Transverse colon (tissue), 4 donors: ENCODE results near the gene NKD1. TPM values are rescaled to one million over a fixed set of nuclear protein-coding genes. Genes with fewer than 3 reads are reported as not detected.

Source experiments
- DNase-seq: peaks from one replicate; pipeline ENCODE4 v3.0.0-alpha.2; 2019
- H3K27ac ChIP-seq, 4 donors: fragments of 200-600 bp; sonication (generic); 2 replicates each; pipeline ENCODE4 v1.5.1; 2016 to 2018; ENCODE audit warnings: inconsistent platforms in 4 of 4
- H3K27me3 ChIP-seq: fragments of 200-600 bp; sonication (generic); 2 replicates; pipeline ENCODE4 v1.5.1; 2017; ENCODE audit warnings: inconsistent platforms
- H3K36me3 ChIP-seq, 4 donors: fragments of 200-600 bp; sonication (generic); 2 replicates each; pipeline ENCODE4 v1.5.1; 2017 to 2019; ENCODE audit warnings: inconsistent platforms in 4 of 4
- H3K4me1 ChIP-seq, 4 donors: fragments of 200-600 bp; sonication (generic); 2 replicates each; pipeline ENCODE4 v1.5.1; 2017 to 2020; ENCODE audit warnings: inconsistent platforms in 4 of 4
- H3K4me3 ChIP-seq, 4 donors: fragments of 200-600 bp; sonication (generic); 1 replicate in 1 of 4; 2 replicates in 3 of 4; pipeline versions ENCODE4 v1.5.1 to v1.6.1; 2017 to 2019; ENCODE audit warnings: inconsistent platforms in 4 of 4
- H3K9me3 ChIP-seq, 2 donors: fragments of 200-600 bp; sonication (generic); 2 replicates each; pipeline ENCODE4 v1.5.1; 2017 to 2019; ENCODE audit warnings: inconsistent platforms in 2 of 2
- EP300 ChIP-seq: sonication (generic); formaldehyde crosslinking; IDR thresholded peaks from one replicate; pipeline ENCODE4 v1.6.1; 2017; ENCODE audit warnings: antibody characterized with exemption, low read depth
- POLR2A ChIP-seq: fragments of 450-650 bp; IDR thresholded peaks from one replicate; pipeline ENCODE4 v1.6.1; 2016; ENCODE audit warnings: antibody characterized with exemption, mild to moderate bottlenecking, moderate library complexity
- POLR2AphosphoS5 ChIP-seq, 3 donors: sonication (generic); formaldehyde crosslinking; IDR thresholded peaks; one replicate each; pipeline ENCODE4 v1.6.1; 2016; ENCODE audit warnings: antibody characterized with exemption in 3 of 3
- WGBS, 2 donors: methylation state at CpG; one replicate each; pipeline ENCODE4 v1.1.5; 2018; ENCODE audit warnings: low coverage in 1 of 2; 5-methylcytosine and 5-hydroxymethylcytosine counted together
- in situ Hi-C, 4 donors: fragments of 200-750 bp; cut with MboI; loops; one replicate each; pipeline versions ENCODE4 v1.15.0 to v1.15.1; 2017; ENCODE audit warnings: low sequenced_read_pairs in 3 of 4, low pct_ligation_motif_present in 1 of 4, low pct_unique_long_range_greater_than_20kb in 1 of 4
- intact Hi-C: fragments of 100-400 bp; cut with DNase I; formaldehyde crosslinking; loops from one replicate; pipeline ENCODE4 v1.15.1; 2023; ENCODE audit warnings: low total_unique reads
- total RNA-seq, 4 donors: library from RNA; depleted of rRNA; stranded (reverse); fragments of >200 nt; gene quantifications; one replicate each; pipeline ENCODE4 v1.1.0, GENCODE V29; 2016
- TF ChIP-seq, protein P1 (sequence below), 5 experiments: fragments of 200-600 bp in 3 of 5; fragments of 450-650 bp in 2 of 5; sonication (generic) in 3 of 5; IDR thresholded peaks; 1 replicate in 2 of 5; 2 replicates in 3 of 5; pipeline ENCODE4 v1.5.1; 2016 to 2017; ENCODE audit warnings: antibody characterized with exemption in 5 of 5, inconsistent platforms in 3 of 5, mild to moderate bottlenecking in 2 of 5, moderate library complexity in 1 of 5

Gene NKD1
- total RNA-seq, 4 donors from 2014 or later, result 1.7 to 98.1 (median 2.5) TPM

DNA sequence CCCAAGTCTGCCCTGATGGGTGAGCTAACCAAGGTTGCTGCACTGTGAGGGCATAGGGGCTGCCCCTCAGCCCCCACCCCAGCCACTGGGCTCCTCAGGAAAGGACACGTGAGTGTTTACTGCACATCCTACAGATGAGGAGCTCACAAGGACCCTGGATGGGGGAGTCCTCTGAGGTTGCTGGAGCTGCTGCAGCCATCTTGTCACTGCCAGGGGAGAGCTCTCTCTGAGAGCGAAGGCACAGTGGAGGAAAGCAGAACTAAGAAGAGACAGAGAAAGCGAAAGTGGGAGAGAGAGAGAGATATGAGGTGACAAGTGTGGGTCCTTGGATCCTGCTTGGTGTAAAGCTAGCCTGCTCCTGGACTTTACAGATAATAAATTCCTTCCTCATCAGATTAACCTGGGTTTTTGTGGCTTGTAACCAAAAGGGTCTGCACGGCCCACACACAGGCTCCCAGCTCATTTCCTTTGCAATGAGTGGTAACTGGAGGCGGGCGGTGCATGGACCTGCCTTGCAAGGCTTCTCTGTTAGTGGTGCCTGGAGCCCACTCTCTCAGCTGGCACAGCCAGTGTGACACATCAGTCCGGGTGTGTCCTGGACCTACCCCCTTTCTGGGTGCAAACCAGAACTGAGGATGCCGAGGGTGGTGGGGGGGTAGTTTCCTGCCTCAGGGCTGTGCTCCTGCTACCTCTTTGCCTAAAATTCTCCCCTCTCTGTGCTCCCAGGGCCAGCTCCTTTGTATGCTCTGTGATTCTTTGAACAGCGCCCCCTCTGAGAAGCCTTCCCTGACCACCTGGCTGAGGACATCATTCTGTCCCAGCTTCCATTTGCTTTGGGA is 118.7 kb downstream of the NKD1 start:
- Histone ChIP-seq H3K27me3 (no peaks in the 10 kb centered on the region), H3K27ac (no peak overlapping the region), H3K9me3 (peaks cover 5 to 7% of the 10 kb centered on the region in 2 donors), H3K4me3 (no peak overlapping the region), H3K36me3 (no peaks in the 10 kb centered on the region), H3K4me1 (peaks cover 0 to 10% (median 6%) of the 10 kb centered on the region in 4 donors)
- DNase-seq, result no peak
- intact Hi-C loops (loop anchor here (10.0 kb wide), 1 partner anchor 292 kb away; no protein-coding TSS in a partner anchor), in situ Hi-C loops (loop anchor here (10.0 to 25.0 kb wide), 5 partner anchors 292 to 642 kb away; partner anchors contain the start of genes BRD7 (in 2 of the 4) and CNEP1R1 (in 1 of the 4))
- WGBS, 2 donors, result 41 to 72% methylated on average over 2 to 9 of the region's 9 CpGs
- TF ChIP-seq EP300, result no peak
- no peak for TF ChIP-seq POLR2AphosphoS5 (IDR thresholded peaks at IDR 0.05)
- TF ChIP-seq POLR2A, result no peak
- TF ChIP-seq, protein P1, sequence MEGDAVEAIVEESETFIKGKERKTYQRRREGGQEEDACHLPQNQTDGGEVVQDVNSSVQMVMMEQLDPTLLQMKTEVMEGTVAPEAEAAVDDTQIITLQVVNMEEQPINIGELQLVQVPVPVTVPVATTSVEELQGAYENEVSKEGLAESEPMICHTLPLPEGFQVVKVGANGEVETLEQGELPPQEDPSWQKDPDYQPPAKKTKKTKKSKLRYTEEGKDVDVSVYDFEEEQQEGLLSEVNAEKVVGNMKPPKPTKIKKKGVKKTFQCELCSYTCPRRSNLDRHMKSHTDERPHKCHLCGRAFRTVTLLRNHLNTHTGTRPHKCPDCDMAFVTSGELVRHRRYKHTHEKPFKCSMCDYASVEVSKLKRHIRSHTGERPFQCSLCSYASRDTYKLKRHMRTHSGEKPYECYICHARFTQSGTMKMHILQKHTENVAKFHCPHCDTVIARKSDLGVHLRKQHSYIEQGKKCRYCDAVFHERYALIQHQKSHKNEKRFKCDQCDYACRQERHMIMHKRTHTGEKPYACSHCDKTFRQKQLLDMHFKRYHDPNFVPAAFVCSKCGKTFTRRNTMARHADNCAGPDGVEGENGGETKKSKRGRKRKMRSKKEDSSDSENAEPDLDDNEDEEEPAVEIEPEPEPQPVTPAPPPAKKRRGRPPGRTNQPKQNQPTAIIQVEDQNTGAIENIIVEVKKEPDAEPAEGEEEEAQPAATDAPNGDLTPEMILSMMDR (IDR thresholded peaks at IDR 0.05), result no peak

- Histone ChIP-seq H3K4me3 (no peak overlapping the region), H3K27ac (no peak overlapping the region), H3K27me3 (no peaks in the 10 kb centered on the region), H3K9me3 (peaks cover 10 to 15% of the 10 kb centered on the region in 2 donors), H3K4me1 (peaks cover 0 to 10% (median 6%) of the 10 kb centered on the region in 4 donors), H3K36me3 (no peaks in the 10 kb centered on the region)
- intact Hi-C loops, result loop anchor here (10.0 kb wide), 1 partner anchor 293 kb away; no protein-coding TSS in a partner anchor
- TF ChIP-seq, protein P1 (IDR thresholded peaks at IDR 0.05), result no peak
- TF ChIP-seq POLR2AphosphoS5 (IDR thresholded peaks at IDR 0.05), result no peak
- TF ChIP-seq POLR2A, result no peak
- TF ChIP-seq EP300, result no peak
- no peak for DNase-seq
- 40 to 90% methylated on average over 2 to 21 of the region's 21 CpGs for WGBS, 2 donors
- in situ Hi-C loops, result loop anchor here (10.0 to 25.0 kb wide), 5 partner anchors 293 to 643 kb away; partner anchors contain the start of genes BRD7 (in 2 of the 4) and CNEP1R1 (in 1 of the 4)
Observed at GRCh38 chr16:50667497-50668367, 119.5 kb downstream of the NKD1 start.

- H3K4me3 ChIP-seq, result no peak overlapping the region
- H3K27me3 ChIP-seq, result no peaks in the 10 kb centered on the region
- peaks cover 0 to 3% (median 0%) of the 10 kb centered on the region in 4 donors for H3K36me3 ChIP-seq
- H3K4me1 ChIP-seq, result peaks cover 0 to 10% (median 6%) of the 10 kb centered on the region in 4 donors
- H3K9me3 ChIP-seq, result peaks cover 15 to 23% of the 10 kb centered on the region in 2 donors
- TF ChIP-seq POLR2A, result no peak
- 75 to 87% methylated on average over 3 to 5 of the region's 5 CpGs for WGBS, 2 donors
- H3K27ac ChIP-seq, result no peak overlapping the region
- in situ Hi-C loops (loop anchor here (10.0 to 25.0 kb wide), 5 partner anchors 294 to 644 kb away; partner anchors contain the start of genes BRD7 (in 2 of the 4) and CNEP1R1 (in 1 of the 4)), intact Hi-C loops (loop anchor here (10.0 kb wide), 1 partner anchor 294 kb away; no protein-coding TSS in a partner anchor)
- no peak for DNase-seq
Observed at GRCh38 chr16:50668368-50669008, 120.3 kb downstream of the NKD1 start.

DNA sequence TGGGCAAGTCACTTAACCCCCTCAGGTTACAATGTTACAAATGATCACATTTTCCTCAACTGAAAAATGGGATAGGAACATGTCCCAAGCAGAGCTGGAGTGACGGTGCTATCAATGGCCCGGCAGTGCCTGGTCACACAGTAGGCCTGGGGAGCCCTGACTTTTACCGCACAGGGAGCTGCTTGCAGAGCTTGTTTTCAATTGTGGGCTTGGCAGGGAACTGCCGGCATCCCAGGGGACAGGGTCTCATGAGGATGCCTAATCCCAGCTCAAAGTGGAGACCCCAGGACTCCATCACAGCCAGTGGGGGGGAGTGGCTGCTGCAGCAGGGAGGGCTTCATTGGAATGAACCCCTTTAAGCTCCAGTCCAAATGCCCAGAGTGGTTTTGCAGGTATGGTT is 121.5 kb downstream of the NKD1 start:
- Histone ChIP-seq H3K27me3 (no peaks in the 10 kb centered on the region), H3K27ac (no peak overlapping the region), H3K4me1 (peaks cover 0 to 8% (median 4%) of the 10 kb centered on the region in 4 donors), H3K36me3 (peaks cover 0 to 8% (median 0%) of the 10 kb centered on the region in 4 donors), H3K4me3 (no peak overlapping the region), H3K9me3 (peaks cover 15 to 25% of the 10 kb centered on the region in 2 donors)
- WGBS, 2 donors, result 100% methylated on average over 4 of the region's 4 CpGs; no CpG with 5 or more reads in 1 of the 2 donors
- TF ChIP-seq EP300, result no peak
- no peak for TF ChIP-seq POLR2A
- TF ChIP-seq POLR2AphosphoS5 (IDR thresholded peaks at IDR 0.05), result no peak
- TF ChIP-seq, protein P1 (IDR thresholded peaks at IDR 0.05), result no peak
- intact Hi-C loops, result loop anchor here (10.0 kb wide), 1 partner anchor 295 kb away; no protein-coding TSS in a partner anchor
- in situ Hi-C loops, result loop anchor here (10.0 to 25.0 kb wide), 5 partner anchors 295 to 645 kb away; partner anchors contain the start of genes BRD7 (in 2 of the 4) and CNEP1R1 (in 1 of the 4)
- DNase-seq, result no peak
